GM19328 (cell line): ENCODE data around the gene KDM5C.
"Not testable (repeated sequence)": the region's sequence is repeated elsewhere in the genome, so short reads cannot be mapped to it uniquely, and the experiment has no call there.

Experiments
- ATAC-seq: cut with Tn5 transposase; IDR thresholded peaks from one replicate; pipeline ENCODE4 v1.9.1; 2021; ENCODE audit warnings: mild to moderate bottlenecking, moderate library complexity; ENCODE audit not compliant: unreplicated experiment

The KDM5C gene

DNA sequence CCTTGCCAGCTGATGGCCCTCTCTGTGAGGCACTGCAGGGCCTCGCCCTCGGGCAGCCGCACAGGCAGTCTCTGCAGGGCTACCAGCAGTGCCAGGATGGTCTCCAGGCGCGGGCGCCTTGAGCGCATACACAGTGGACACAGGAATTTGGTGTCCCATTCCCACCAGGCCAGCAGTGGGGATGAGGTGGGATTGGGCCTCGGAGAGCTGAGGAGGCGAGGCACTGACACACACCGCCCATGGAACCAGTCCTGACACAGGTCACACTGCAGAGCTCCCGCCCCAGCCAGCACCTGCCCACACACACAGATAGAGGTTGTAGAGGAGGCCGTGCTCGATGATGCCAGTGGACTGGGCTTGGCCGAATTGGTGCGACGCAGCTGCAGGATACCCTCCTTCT is 30.7 kb downstream of the KDM5C start:
- no peak for ATAC-seq

DNA sequence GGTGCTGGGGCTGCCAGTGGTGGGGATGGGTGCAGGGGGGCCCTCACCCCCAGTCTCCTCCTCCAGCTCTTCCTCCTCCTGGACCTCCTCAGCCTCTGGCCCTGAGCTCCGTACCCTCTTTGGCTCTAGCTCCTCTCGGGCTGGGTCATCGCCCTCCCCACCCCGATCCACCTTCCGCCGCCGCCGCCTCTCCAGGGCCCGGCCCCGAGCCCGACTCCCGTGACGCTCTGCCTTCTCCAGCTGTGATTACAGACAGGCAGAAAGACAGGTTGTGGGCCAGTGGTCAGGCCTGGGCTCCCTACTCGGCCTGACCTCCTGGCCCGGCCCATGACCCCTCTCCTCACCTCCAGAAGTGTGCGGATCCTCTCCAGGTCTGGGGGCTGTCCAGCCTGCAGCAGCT is 31.9 kb downstream of the KDM5C start:
- ATAC-seq, result no peak

DNA sequence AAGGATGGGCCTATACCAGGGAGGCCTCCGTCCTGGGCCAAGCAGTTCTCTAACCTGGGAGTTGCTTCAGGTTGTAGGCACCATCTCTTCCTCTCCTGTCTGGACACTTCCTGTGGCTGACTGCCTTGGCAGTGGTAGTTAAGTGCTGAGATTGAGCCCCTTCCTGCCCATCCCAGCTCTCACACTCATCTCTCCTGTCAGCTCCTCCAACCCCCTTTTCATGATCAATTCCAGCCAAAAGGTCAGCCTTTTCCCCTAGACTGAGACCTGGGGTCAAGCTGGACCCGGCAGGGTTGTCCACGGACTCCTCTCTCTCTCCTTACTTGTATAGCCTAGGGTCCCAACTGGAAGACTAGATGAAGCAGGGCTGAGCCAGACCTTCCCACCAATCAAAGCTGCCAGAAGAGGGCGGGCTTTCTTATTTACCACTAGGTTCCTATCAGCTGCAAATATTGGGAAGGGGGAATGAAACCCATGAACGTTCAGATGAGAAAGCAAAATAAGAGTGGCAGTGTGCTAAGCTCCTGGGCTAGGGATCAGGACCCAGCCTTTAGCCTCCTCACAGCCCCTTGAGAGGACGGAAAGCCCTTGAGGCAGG is 34.5 kb downstream of the KDM5C start:
- ATAC-seq, result no peak

DNA sequence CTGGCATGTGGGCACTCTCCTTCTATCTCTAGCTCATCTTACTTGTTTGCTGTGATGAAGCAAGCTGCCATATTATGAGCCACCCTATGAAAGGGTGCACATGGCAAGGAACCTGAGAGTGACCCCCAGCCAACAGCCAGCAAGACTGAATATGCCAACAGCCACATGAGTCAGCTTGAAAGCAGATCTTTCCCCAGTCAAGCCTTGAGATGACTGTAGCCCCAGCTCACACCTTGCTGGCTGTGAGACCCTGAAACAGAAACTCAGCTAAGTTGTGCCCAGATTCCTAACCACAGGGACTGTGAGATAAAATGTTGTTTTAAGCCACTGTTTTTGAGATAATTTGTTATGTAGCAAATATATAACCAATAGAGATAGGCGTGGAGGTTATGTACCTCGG is 36.2 kb downstream of the KDM5C start:
- ATAC-seq, result no peak

DNA sequence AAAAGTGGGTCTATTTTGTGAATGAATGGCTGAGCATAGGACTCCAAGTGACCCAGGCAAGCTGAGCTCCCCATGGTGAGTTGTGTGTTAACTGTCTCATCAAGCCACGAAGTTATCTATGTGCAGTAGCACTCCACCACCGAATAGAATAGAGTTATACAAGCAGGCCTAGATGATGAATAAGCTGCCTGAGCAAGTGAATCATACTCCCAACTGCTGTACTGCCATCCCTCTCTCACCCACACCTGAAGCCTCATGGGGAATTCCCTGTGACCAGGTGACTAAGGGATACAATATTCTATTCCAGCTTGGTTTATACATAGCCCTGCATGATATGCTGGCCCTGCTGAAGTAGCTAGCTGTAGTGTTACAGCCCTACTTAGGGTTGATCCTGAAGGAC is 38.7 kb downstream of the KDM5C start:
- ATAC-seq, result no peak

DNA sequence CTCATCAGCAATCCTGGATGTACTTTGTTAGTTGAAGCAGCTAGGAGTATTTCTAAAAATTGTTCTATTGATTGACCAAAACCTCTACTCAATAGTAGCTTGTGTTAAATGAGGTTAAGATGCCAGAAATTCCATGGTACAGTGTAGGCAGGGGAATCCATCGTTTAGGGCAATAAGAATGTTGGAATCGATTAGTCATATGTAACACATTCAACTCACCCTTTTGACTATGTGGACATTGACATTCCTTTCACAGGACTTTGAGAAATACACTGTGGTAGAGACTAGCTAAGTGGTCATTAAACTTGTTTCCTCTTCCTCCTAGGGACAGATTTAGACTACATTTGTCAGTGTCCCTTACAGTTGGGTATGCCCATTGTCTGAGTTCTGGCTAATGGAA is 40.2 kb downstream of the KDM5C start:
- ATAC-seq, result no peak

DNA sequence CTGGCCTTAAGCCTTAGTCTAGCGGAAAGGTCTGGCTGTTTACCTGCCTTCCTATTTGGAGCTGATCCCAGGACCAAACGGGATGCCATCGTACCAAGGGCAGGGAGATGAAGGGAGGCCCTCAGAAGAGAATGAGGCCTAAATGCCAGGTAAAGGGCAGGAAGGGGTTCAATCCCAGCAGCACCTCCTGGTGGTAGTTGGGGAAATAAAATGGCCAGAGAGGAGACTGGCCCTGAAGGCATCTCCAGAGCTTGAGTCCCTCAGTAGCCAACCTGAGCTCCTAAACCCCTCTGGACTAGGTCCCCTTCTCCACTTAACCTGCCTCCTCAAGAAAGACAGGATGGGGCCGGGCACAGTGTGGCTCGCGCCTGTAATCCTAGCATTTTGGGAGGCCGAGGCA is 53.7 kb downstream of the KDM5C start:
- no peak for ATAC-seq

DNA sequence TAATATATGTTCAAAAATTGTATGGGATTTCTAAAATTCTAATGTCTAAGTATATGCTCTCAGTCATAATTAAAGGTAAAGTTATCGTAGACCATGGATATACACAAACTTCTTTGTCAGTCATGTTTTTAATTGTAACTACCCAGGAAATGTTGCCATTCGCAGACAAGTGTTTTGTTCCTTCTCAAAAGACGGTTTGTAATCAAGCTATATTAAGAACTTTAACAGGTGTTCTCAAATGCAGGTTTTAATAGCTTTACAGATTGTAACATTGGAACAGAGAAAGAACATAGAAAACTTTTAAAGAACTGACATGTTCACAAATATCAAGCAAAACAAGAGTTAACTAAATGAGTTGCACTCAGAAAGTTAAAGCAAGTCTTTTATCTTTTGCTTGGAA is 58.9 kb downstream of the KDM5C start:
- ATAC-seq, result no peak

DNA sequence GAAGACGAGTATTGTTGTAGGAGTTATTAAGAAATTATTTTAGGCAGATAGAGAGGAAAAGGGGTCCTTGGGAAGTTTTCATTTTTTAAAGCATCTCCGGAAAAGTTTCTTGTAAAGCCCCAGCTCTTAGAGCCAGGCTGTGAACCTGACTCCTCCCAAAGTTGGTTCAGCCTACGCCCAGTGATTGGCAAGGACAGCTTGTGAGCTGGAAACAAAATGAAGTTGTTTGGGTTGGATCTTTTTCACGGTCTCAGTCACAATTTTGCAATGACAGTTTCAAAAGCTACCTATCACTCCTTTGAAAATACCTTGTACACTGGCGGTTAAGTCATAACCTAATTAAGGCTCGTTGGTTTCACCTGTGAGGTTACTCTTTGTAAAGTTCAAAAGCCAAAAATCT is 60.4 kb downstream of the KDM5C start:
- ATAC-seq, result not testable (repeated sequence)

DNA sequence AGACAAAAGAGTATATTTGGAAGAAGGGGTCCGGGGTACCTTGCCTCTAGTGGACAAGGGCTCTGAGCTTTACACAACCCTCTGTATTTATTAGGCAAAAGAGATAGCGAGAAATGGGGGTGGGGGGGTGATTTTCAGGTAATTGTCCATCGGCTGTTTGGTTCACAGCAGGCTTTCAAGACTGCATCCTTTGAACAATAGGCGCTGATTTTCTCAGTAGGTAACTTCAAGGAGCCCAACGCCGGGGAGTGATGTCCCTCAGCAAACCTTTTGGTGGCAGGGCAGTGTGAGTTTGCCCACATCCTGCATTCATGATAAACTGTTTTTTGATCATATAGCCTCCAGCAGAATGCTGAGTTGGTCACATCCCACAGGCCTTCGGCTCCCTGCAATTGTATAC is 61.6 kb downstream of the KDM5C start:
- no peak for ATAC-seq

DNA sequence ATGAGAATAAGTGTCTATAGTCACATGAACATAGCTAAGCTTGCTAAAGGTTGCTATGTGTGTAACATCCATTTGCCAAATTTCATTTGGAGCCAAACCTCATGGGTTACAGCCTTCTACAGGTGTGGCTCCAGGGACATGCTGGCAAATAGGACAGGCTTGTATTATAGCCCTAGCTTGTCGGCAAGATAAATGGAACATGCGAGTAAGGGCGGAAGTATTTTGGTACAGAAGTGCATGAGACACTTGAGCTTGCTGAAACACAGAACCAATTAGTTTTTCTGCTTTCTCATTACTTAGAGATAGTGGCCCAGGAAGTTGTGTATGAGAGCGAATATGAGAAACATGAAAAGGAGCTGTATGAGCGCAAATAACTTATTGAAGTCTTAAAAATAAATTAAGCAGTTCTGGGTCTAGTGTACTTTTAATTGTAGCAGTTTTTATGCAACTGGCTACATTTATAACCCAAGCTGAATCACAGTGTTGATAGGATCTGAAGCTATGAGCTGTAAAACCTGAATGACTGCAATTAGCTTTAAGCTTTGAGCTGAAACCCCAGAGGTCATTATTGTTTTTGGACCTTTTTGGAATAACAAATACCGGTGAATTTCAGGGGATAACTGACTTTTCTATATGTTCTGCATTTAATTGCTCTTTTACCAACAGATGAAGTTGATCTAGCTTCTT is 64.6 kb downstream of the KDM5C start:
- no peak for ATAC-seq

DNA sequence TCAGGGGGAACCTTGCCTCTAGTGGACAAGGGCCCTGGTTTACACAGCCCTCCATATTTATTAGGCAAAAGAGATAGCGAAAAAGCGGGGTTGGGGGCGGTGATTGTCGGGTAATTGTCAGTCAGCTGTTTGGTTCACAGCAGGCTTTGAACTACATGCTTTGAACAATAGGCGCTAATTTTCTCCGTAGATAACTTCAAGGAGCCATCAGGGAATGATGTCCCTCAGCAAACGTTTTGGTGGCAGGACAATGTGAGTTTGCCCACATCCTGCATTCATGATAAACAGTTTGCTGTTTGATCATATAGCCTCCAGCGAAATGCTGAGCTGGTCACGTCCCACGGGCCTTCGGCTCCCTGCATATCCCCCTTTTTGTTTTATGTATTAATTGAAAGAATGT is 65.8 kb downstream of the KDM5C start:
- no peak for ATAC-seq

DNA sequence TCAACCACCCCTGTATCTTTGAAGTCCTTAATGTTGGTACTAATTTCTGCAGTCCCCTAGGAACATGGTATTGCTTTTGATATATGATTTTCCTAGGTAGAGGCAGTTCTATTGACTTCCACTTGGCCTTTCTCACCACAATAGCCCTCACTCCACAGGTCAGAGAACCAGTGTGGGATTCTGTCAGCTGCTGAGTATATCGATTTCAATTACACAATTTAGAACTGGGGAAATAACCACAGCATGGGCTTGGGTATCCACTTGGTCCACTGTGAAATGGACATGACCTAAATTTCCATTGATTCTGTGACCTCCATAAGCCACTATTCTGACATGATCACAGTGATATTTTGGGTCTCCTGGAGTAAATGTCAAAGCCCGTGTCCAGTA is 68.8 kb downstream of the KDM5C start:
- no peak for ATAC-seq

DNA sequence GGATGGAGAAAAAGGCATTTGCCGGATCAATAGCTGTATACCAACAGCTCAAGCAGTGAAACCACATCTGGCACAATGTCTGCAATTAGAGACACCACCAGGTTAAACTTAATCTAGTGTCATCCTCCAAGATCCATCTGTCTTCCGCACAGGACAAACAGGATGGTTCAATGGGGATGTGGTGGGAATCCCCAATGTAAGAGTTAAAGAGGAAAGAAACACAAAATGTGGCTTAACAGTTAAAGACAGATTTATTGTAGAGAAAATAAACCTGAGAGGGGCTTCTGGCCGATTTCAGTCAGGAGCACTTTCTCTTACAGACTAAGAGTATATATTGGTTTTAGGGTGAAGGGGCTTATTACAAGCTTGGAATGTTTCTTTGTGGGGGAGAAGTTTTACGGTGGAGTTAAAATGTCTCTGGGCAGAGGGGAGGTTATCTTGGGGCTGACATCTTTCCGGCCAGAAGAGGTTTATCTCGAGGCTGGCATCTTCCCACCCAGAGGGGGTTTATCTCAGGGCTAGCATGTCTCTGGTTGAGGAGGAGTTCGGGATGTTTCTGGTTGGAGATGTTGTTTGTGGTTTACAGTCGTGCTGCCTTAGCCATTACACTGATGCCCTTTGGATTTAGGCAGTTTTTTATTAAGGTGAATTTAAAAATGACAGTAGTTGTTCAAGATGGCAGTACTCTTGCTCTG is 69.3 kb downstream of the KDM5C start:
- ATAC-seq, result no peak

DNA sequence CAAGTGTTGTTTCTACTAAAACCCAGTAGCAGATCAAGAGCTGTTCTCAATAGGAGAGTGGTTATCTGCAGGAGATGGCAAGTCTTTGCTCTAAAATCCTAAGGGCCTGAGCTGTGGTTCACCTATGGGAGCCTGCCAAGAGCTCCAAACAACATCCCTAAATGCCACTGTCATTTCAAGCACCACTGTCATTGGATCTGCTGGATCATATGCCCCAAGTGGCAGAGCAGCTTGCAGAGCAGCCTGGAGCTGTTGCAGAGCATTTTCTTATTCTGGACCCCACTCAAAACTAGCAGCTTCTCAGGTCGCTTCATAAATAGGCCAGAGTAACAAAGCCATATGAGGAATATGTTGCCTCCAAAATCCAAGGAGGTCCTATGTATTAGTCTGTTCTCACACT is 71.4 kb downstream of the KDM5C start:
- ATAC-seq, result no peak
